ENCODE measurements around the gene MYH10. TPM values are rescaled to one million over a fixed set of nuclear protein-coding genes. Genes with fewer than 3 reads are reported as not detected.

Gene MYH10
- total RNA-seq, 1 donor from 2014 or later = 244 TPM

- TF ChIP-seq CTCF (IDR thresholded peaks at IDR 0.05; ENCODE audit: unreplicated experiment) = no peak
- H3K4me1 Mint-ChIP-seq (ENCODE audit: low read depth) = peaks cover 30% of the 10 kb centered on the region
- H3K27me3 Mint-ChIP-seq = no peaks in the 10 kb centered on the region
- DNase-seq (ENCODE audit: low spot score, unreplicated experiment) = no peak
- no peaks in the 10 kb centered on the region for H3K36me3 Mint-ChIP-seq (ENCODE audit: insufficient read depth)
- H3K27ac Mint-ChIP-seq = no peak overlapping the region
- no peaks in the 10 kb centered on the region for H3K9me3 Mint-ChIP-seq (ENCODE audit: low read depth)
- H3K4me3 Mint-ChIP-seq (ENCODE audit: low read depth) = no peak overlapping the region
Observed at GRCh38 chr17:8672326-8672725, 41.8 kb upstream of the MYH10 start.

GRCh38 chr17:8670421-8670820, 39.9 kb upstream of the MYH10 start:
- Mint-ChIP-seq H3K4me3 (ENCODE audit: low read depth) (no peak overlapping the region), H3K27ac (no peak overlapping the region), H3K4me1 (ENCODE audit: low read depth) (peaks cover 27% of the 10 kb centered on the region), H3K36me3 (ENCODE audit: insufficient read depth) (no peaks in the 10 kb centered on the region), H3K9me3 (ENCODE audit: low read depth) (no peaks in the 10 kb centered on the region), H3K27me3 (no peaks in the 10 kb centered on the region)
- no peak for TF ChIP-seq CTCF (IDR thresholded peaks at IDR 0.05; ENCODE audit: unreplicated experiment)
- DNase-seq (ENCODE audit: low spot score, unreplicated experiment) = no peak

- no peaks in the 10 kb centered on the region for H3K27me3 Mint-ChIP-seq
Observed at GRCh38 chr17:8668176-8668740, 37.7 kb upstream of the MYH10 start.

GRCh38 chr17:8667421-8667820, 36.9 kb upstream of the MYH10 start:
- peaks cover 6% of the 10 kb centered on the region for H3K4me1 Mint-ChIP-seq (ENCODE audit: low read depth)
- H3K27ac Mint-ChIP-seq = no peak overlapping the region
- no peaks in the 10 kb centered on the region for H3K27me3 Mint-ChIP-seq
- no peak overlapping the region for H3K4me3 Mint-ChIP-seq (ENCODE audit: low read depth)
- no peaks in the 10 kb centered on the region for H3K9me3 Mint-ChIP-seq (ENCODE audit: low read depth)
- H3K36me3 Mint-ChIP-seq (ENCODE audit: insufficient read depth) = no peaks in the 10 kb centered on the region
- DNase-seq (ENCODE audit: low spot score, unreplicated experiment) = no peak
- TF ChIP-seq CTCF (IDR thresholded peaks at IDR 0.05; ENCODE audit: unreplicated experiment) = no peak

More at GRCh38 chr17:8668176-8668740, 37.7 kb upstream of the MYH10 start:
- no peak overlapping the region for H3K27ac Mint-ChIP-seq
- DNase-seq (ENCODE audit: low spot score, unreplicated experiment) = no peak
- peaks cover 8% of the 10 kb centered on the region for H3K4me1 Mint-ChIP-seq (ENCODE audit: low read depth)
- H3K4me3 Mint-ChIP-seq (ENCODE audit: low read depth) = no peak overlapping the region
- H3K9me3 Mint-ChIP-seq (ENCODE audit: low read depth) = no peaks in the 10 kb centered on the region
- no peak for TF ChIP-seq CTCF (IDR thresholded peaks at IDR 0.05; ENCODE audit: unreplicated experiment)
- no peaks in the 10 kb centered on the region for H3K36me3 Mint-ChIP-seq (ENCODE audit: insufficient read depth)

- H3K36me3 Mint-ChIP-seq (ENCODE audit: insufficient read depth) = no peaks in the 10 kb centered on the region
- H3K4me1 Mint-ChIP-seq (ENCODE audit: low read depth) = peaks cover 7% of the 10 kb centered on the region
- H3K27me3 Mint-ChIP-seq = peaks cover 8% of the 10 kb centered on the region
- no peak for TF ChIP-seq CTCF (IDR thresholded peaks at IDR 0.05; ENCODE audit: unreplicated experiment)
- H3K27ac Mint-ChIP-seq = no peak overlapping the region
- H3K4me3 Mint-ChIP-seq (ENCODE audit: low read depth) = no peak overlapping the region
- H3K9me3 Mint-ChIP-seq (ENCODE audit: low read depth) = no peaks in the 10 kb centered on the region
- no peak for DNase-seq (ENCODE audit: low spot score, unreplicated experiment)
Observed at GRCh38 chr17:8665684-8666083, 35.2 kb upstream of the MYH10 start.
